Measurements from ENCODE around the gene MYRFL. TPM values are rescaled to one million over a fixed set of nuclear protein-coding genes. Genes with fewer than 3 reads are reported as not detected.

MYRFL gene
- total and polyA plus RNA-seq, 9 donors: 0.24 to 0.38 TPM; not detected in 7

DNA sequence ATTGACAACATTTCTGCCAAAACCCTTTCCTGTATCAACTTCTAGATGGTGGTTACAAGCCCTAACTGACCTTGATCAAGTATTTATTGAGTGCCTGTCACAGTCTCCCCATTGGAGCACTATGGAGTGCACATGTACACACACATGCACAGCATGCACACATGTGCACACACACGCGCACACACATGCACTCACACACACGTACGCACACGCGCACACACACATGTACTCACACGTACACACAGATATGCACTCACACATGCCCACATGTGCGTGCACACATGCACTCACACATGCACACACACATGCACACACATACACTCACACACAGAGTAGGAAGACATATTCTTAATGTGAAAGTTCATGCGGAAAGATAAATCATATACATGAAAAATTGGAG is 43.7 kb downstream of the MYRFL start:
- intact Hi-C loops (cut with DNase I): no loop called here
- Histone ChIP-seq H3K27ac (no peak overlapping the region), H3K4me3 (no peak overlapping the region), H3K4me1 (ENCODE audit: insufficient read depth) (no peaks in the 10 kb centered on the region), H3K9me3 (no peaks in the 10 kb centered on the region), H3K27me3 (no peaks in the 10 kb centered on the region), H3K36me3 (no peaks in the 10 kb centered on the region)
- TF ChIP-seq, protein P1, sequence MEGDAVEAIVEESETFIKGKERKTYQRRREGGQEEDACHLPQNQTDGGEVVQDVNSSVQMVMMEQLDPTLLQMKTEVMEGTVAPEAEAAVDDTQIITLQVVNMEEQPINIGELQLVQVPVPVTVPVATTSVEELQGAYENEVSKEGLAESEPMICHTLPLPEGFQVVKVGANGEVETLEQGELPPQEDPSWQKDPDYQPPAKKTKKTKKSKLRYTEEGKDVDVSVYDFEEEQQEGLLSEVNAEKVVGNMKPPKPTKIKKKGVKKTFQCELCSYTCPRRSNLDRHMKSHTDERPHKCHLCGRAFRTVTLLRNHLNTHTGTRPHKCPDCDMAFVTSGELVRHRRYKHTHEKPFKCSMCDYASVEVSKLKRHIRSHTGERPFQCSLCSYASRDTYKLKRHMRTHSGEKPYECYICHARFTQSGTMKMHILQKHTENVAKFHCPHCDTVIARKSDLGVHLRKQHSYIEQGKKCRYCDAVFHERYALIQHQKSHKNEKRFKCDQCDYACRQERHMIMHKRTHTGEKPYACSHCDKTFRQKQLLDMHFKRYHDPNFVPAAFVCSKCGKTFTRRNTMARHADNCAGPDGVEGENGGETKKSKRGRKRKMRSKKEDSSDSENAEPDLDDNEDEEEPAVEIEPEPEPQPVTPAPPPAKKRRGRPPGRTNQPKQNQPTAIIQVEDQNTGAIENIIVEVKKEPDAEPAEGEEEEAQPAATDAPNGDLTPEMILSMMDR (IDR thresholded peaks at IDR 0.05): no peak
- TF ChIP-seq POLR2A (IDR thresholded peaks at IDR 0.05) (no peak), EP300 (IDR thresholded peaks at IDR 0.05) (no peak)
- 87 to 95% (median 94%) methylated on average over 9 of the region's 9 CpGs for WGBS, 3 donors
- no peak for DNase-seq

DNA sequence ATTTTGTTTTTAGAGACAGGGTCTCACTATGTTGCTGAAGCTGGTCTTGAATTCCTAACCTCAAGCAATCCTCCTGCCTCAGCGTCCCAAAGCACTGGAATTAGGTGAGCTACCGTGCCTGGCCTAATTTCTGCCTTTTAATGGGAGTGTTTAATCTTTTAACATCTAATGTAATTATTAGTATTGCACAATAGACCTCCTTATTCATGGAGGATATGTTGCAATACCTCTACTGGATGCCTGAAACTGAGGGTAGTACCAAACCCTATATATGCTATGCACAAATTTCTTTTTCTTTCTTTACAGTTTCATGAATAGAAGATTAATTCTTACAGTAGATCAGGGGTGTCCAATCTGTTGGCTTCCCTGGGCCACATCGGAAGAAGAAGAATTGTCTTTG is 47.8 kb downstream of the MYRFL start:
- Histone ChIP-seq H3K9me3 (no peaks in the 10 kb centered on the region), H3K27ac (no peak overlapping the region), H3K36me3 (no peaks in the 10 kb centered on the region), H3K4me1 (ENCODE audit: insufficient read depth) (no peaks in the 10 kb centered on the region), H3K4me3 (no peak overlapping the region), H3K27me3 (no peaks in the 10 kb centered on the region)
- TF ChIP-seq, protein P1 (IDR thresholded peaks at IDR 0.05): no peak
- TF ChIP-seq POLR2A (IDR thresholded peaks at IDR 0.05) (no peak), EP300 (IDR thresholded peaks at IDR 0.05) (no peak)
- 55 to 60% (median 55%) methylated on average over 3 of the region's 3 CpGs for WGBS, 3 donors
- intact Hi-C loops (cut with DNase I): no loop called here
- no peak for DNase-seq

DNA sequence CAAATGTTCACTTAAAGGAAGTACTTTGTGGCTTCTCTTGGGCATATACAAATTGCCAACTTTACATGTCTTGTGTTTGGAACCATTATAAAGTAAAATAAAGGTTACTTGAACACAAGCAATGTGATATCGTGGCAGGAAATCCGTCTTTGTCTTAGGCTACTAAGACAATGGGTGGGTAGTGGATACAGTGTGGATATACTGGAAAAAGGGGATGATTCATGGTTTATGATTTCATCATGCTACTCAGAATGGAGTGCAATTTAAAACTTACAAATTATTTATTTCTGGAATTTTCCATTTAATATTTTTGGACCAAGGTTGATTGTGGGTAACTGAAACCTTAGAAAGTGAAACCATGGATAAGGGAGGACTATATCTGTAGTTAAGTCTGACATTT is 48.4 kb downstream of the MYRFL start:
- WGBS, 3 donors: 81 to 82% (median 81%) methylated on average over 2 of the region's 2 CpGs
- H3K36me3 ChIP-seq: no peaks in the 10 kb centered on the region
- H3K4me3 ChIP-seq: no peak overlapping the region
- no peaks in the 10 kb centered on the region for H3K9me3 ChIP-seq
- no peak for DNase-seq
- H3K27ac ChIP-seq: no peak overlapping the region
- no peak for TF ChIP-seq EP300 (IDR thresholded peaks at IDR 0.05)
- TF ChIP-seq, protein P1 (IDR thresholded peaks at IDR 0.05): no peak
- no peak for TF ChIP-seq POLR2A (IDR thresholded peaks at IDR 0.05)
- intact Hi-C loops (cut with DNase I): no loop called here
- H3K4me1 ChIP-seq (ENCODE audit: insufficient read depth): no peaks in the 10 kb centered on the region
- no peaks in the 10 kb centered on the region for H3K27me3 ChIP-seq

DNA sequence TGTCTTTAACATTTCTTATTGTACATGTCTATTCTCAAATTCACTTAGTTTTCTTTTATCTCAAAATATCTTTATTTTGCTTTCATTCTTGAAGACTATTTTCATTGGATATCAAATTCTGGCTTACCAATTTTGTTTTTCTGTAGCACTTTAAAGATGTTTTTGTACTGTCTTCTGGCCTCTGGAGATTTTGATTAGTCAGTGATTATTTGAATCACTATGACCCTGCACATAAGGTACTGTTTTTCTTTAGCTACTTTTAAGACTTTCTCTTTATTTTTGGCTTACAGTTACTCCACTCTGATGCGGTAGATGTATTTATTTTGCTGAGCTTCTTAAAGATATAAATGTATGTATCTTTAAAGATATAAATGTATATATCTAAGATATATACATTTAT is 49.6 kb downstream of the MYRFL start:
- no peak for TF ChIP-seq POLR2A (IDR thresholded peaks at IDR 0.05)
- TF ChIP-seq, protein P1 (IDR thresholded peaks at IDR 0.05): no peak
- no peak for TF ChIP-seq EP300 (IDR thresholded peaks at IDR 0.05)
- no peak overlapping the region for H3K4me3 ChIP-seq
- DNase-seq: no peak
- no peaks in the 10 kb centered on the region for H3K4me1 ChIP-seq (ENCODE audit: insufficient read depth)
- intact Hi-C loops (cut with DNase I): no loop called here
- no peaks in the 10 kb centered on the region for H3K27me3 ChIP-seq
- WGBS, 3 donors: 19 to 39% (median 34%) methylated on average over 1 of the region's 1 CpG
- H3K36me3 ChIP-seq: no peaks in the 10 kb centered on the region
- H3K9me3 ChIP-seq: no peaks in the 10 kb centered on the region
- no peak overlapping the region for H3K27ac ChIP-seq
